GM12872 (cell line): ENCODE results near the gene SPATS2L.

Source experiments
- TF ChIP-seq, protein P1 (sequence below): IDR thresholded peaks from 3 replicates; pipeline ENCODE4 v1.5.1; 2011; ENCODE audit warnings: low read depth, mild to moderate bottlenecking, low read length, moderate library complexity; ENCODE audit not compliant: insufficient read depth

The SPATS2L gene

DNA sequence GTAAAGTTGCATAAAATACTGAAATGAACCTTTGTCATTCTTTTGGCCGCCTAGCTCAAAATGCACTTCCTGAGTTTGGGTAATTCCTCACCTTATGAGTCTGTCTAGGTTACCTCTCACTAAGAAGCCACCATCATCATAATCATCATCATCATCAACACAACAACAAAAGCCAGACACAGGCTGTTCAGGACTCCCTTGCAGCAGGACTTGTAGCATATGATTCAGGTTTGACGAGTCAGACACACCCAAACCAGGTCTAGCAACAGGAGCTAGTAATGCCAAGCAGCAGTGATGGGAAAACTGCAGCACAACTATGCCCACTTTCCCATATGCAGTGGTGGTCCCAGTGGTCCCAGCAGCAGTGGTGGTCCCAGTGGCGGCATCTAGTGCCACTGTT, 216.7 kb downstream of the SPATS2L start:
- TF ChIP-seq, protein P1, sequence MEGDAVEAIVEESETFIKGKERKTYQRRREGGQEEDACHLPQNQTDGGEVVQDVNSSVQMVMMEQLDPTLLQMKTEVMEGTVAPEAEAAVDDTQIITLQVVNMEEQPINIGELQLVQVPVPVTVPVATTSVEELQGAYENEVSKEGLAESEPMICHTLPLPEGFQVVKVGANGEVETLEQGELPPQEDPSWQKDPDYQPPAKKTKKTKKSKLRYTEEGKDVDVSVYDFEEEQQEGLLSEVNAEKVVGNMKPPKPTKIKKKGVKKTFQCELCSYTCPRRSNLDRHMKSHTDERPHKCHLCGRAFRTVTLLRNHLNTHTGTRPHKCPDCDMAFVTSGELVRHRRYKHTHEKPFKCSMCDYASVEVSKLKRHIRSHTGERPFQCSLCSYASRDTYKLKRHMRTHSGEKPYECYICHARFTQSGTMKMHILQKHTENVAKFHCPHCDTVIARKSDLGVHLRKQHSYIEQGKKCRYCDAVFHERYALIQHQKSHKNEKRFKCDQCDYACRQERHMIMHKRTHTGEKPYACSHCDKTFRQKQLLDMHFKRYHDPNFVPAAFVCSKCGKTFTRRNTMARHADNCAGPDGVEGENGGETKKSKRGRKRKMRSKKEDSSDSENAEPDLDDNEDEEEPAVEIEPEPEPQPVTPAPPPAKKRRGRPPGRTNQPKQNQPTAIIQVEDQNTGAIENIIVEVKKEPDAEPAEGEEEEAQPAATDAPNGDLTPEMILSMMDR, result no peak

GRCh38 chr2:200523604-200524003, 217.1 kb downstream of the SPATS2L start:
- TF ChIP-seq, protein P1, result no peak

- TF ChIP-seq, protein P1, result no peak
Measured at GRCh38 chr2:200525066-200525465, 218.6 kb downstream of the SPATS2L start.

- TF ChIP-seq, protein P1, result no peak
Measured at GRCh38 chr2:200525551-200525881, 219.0 kb downstream of the SPATS2L start.

- TF ChIP-seq, protein P1, result no peak
Measured at GRCh38 chr2:200525882-200526651, 219.6 kb downstream of the SPATS2L start, which contains the start of gene SGO2. TSS of gene SGO2 (plus strand) at chr2:200526207. CDS start at chr2:200532976, 6,769 bp downstream.

DNA sequence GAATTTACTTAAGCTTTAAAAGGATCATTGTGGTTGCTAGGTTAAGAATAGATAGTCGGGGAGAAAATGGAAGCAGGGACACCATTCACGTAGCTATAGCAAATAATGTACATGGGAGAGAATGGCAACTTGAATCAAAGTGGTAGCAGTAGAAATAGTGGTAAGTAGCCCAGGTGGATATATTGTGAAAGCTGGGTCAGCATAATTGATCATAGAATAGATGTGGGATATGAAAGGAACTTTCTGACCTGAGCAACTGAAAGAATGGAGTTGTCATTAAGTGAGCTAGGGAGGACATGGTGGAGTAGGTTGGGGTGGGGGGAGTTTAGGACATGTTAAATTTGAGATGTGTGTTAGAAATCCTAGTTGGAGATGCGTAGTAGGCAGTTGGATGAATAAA, 221.7 kb downstream of the SPATS2L start:
- TF ChIP-seq, protein P1, result no peak
